GM19351 (cell line): ENCODE measurements around the gene LZTS3.
"Not testable (repeated sequence)": the region's sequence is repeated elsewhere in the genome, so short reads cannot be mapped to it uniquely, and the experiment has no call there.

Source experiments
- ATAC-seq: cut with Tn5 transposase; IDR thresholded peaks from one replicate; pipeline ENCODE4 v1.9.1; 2021; ENCODE audit warnings: mild to moderate bottlenecking, moderate library complexity; ENCODE audit not compliant: unreplicated experiment

Gene LZTS3

DNA sequence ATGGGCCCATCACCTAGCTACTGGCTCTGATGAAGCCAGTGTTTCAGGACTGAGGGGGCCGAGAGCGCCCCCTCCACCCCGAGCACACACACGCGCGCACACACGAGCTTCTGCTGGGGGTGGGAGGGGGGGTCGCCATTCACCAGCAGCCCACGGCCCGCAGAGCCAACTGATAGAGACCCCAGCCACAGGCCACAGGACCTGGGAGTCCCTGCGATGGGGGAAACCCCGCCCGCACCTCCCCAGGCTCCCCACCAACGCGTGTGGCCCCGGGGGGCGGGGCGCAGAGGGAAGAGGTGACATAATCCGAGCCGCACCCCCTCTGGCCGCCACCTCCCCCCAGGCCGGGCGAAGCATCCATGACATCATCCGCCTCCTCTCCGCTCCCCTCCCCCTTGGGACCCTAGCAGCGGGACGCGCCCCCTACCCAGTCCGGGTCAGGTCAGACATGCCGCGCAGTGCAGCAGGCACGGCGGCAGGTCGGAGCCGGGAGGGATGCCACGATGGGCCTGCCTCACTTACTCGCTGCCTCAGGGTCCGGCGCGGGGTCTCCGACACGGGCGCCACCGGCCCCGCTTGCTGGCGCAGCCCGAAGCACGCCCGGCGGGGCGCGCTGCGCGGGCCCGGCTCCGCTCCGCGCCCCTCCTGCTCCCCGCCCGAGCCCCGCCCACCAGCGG is at the start of gene LZTS3:
Gene LZTS3 (minus strand): TSS at position 617 of the 677 bp plus-strand sequence. CDS start 6,386 bp downstream, outside the sequence.
- ATAC-seq, result peak; percentile 65

DNA sequence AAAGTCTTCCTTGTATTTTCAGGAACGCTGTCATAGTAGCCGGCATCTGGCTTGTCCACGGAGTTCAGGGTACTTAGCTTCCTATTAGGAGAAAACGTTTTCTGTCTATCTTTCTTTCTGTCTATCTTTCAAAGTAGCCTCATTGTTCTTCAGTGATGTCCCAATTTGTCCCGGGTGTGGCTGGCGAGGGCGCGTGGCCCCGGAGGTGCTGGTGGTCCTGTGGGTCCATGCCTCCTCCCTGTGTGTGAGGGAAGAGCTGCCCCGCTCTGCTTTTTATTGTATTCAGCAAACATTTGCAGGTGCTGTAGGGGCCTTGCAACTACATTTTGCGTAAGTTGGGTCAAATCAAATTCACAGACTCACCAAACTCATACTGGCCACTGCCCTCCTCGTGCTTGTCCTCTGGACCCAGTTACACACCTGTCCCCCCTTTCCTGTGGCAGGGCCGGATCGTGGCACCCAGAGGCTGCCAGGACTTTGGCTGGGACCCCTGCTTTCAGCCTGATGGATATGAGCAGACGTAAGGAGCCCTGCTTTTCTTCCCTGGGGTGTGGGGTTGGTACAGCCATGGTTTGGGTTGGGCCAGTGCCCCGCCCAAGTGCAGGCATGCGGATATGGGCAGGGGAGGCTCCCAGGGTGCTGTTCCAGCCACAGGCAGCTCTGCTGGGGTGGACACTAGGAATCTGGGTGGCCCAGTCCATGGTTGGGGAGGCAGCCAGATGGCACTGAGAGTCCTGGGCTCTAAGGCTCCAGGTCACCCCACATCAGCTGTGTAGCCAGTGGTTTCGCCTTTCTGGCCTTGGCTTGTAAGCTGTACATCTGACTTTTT is 48.3 kb upstream of the LZTS3 start:
- ATAC-seq, result no peak

GRCh38 chr20:3218307-3218988 is 45.1 kb upstream of the LZTS3 start:
- ATAC-seq, result no peak

DNA sequence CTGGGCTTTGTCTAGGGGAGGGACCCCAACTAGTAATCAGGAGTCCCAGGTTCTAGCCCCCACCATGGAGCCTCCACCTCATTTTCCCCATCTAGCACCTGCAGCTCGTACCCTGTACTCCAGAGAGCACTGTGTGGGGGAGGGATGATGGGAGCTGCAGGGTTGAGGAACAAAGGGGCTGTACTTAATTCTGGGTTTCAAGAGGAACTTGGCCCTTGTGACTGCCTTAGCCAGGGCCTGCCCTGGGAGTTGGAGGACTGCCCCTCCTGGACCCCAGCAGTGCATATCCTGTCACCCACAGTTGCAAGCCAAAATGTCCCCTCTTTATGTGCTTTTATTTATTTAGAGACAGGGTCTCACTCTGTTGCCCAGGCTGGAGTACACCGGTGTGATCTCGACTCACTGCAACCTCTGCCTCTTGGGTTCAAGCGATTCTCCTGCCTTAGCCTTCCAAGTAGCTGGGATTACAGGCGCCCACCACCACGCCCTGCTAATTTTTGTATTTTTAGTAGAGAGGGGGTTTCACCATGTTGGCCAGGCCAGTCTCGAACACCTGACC is 42.1 kb upstream of the LZTS3 start:
- ATAC-seq, result not testable (repeated sequence)

GRCh38 chr20:3213226-3213625 is 39.9 kb upstream of the LZTS3 start:
- ATAC-seq, result no peak

GRCh38 chr20:3210346-3210745 is 37.0 kb upstream of the LZTS3 start:
- ATAC-seq, result no peak

DNA sequence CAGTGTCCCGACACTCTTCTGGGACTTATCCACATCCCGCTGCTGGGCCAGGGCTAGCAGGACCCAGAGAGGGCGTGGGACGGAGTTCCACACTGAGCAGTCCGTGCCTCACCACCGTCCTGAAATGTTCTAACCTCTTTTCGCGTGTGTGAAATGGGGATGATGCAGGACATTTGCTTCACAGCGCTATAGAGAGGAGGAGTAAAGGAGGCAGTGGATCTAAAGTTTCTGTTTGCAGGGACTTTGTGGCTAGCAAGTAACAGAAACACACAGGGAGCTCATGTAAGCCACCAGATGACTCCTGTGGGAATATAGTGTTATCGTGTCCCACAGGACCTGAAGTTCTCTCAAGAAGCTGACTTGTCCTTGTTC is 36.6 kb upstream of the LZTS3 start:
- no peak for ATAC-seq

DNA sequence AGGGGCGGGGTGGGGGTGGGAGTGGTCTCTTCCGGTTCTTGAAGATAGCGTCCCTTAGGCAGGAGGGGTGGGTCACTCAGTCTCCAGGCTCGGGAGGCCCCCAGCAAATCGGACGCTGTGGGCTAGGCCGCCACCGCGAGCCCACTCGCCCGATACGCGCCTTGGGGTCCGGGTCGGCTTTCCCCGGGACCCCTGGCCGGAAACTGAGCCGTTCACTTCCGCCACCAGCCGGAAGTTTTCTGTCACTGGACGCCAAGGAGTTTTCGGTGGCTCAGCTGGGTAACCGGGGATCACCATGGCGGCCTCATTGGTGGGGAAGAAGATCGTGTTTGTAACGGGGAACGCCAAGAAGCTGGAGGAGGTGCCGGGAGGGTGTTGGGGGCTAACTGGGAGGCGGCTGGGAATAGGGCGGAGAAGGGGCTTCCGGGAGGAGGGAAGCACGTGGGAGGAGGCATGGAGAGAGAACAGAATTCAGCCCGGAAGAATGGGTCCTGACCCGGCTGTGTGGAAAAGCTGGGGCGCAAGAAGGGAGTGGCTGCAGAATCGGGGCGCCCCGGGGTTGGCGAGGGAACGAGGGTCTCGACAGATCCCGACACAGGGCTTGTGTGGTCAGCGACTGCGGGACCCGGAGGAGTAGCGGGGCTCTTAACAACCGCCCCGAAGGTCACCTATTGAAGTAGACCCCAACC is 36.1 kb upstream of the LZTS3 start, which contains the start of gene ITPA:
Gene ITPA (plus strand): TSS at position 242 of the 689 bp plus-strand sequence. CDS start 54 bp downstream, at position 296.
- peak; percentile 52 for ATAC-seq

DNA sequence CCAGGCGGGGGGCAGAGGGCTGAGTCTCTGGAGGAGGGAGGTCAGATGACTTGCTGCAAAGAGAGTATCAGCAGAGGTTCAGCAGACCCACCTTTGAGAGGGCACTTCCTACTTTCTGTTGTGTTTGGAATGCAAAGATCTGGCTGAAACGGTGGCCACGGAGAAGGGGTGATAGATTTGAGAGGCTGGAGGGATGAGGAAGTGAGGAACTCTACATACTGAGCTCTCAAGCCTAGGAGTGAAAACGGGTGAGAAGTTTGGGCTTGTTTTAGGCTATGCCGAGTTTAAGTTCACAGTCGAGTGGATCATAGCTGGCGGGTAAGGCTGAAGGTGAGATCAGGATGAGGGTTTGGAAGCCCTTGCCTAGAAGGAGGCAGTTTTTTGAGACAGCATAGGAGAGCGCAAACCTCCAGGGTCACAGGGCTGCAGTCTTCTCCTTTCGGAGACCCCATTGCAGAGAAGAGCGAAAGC is 35.5 kb upstream of the LZTS3 start:
- ATAC-seq, result peak; percentile 2

- peak; percentile 80 for ATAC-seq
Measured at GRCh38 chr20:3204124-3204794, 30.9 kb upstream of the LZTS3 start, which contains the start of gene DDRGK1. TSS of gene DDRGK1 (minus strand) at chr20:3204682. CDS start at chr20:3204627, 55 bp downstream.

DNA sequence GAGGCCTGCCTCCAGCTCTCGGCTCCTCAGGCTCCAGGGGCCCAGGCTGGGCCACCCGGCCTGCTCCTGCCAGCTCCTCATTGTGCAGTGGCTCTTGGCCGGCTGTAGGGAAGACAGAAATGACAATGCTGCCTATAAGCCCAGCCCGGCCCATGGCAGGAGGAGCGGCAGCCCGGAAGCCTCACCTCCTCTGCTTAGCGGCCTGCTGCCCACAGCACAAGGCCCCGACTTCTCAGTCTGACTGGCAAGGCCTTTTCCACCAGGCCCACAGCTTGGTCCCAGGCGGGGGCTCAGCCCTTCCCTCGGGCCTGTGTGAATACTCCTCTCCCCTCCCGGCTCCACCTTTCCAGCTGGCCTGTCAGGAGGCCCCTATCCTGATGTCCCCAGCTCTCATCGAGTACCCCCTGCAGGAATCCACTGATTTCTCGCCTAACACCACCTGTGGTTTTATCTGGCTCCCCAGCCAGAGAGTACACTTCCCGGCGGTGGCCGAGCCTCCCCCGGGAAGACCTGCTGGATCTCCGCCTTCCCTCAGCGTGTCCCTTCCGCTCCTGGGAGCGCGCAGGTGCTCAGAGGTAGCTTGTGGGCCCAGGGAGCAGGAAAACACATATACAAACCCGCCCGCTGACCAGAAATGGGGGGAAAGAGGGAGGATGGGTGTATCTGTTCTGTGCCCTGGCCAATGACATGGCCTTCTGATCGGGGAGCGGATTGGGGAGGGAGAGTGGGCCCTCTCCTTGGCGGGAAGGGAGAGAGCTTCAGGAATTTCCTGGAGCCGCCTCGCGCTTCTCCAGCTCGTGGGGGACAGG is 30.2 kb upstream of the LZTS3 start:
- ATAC-seq, result peak; percentile 24

DNA sequence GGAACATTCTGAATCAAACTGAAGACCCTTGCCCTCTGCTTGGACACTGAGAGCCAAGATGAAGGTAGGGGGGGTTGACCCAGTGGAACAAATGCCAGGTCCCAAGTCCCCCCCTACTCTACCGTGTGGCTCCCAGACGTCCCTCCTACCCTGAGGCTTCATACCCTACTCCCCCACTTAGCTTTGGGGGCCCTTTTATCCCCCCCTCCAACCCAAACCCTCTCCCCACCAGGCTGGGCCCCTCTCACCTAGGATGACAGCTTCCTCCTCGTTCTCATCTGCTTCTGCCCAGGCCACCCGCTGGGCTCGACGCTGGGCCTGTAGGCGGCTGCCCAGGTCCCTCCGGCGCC is 29.6 kb upstream of the LZTS3 start:
- ATAC-seq, result no peak

GRCh38 chr20:3199976-3200755 is 26.8 kb upstream of the LZTS3 start:
- ATAC-seq, result no peak

DNA sequence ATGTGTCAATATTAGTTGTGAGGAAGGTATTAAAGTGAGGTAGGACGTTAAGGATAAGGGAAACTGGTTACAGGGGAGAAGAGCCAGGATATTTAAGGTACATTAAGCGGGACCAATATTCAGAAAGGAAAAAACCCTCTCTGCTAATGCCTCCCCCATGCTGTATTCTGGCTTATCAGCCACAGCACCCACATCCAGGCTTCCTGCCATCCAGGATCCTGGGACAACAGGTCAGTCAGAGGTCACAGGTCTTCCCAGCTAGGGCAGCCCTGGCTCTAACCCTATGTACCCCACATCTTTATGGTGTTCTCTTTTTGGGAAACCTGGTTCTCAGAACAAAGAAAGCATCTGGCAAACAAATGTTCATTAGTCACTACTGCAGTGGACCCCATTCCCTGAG is 25.9 kb upstream of the LZTS3 start:
- no peak for ATAC-seq

- no peak for ATAC-seq
Measured at GRCh38 chr20:3195590-3196237, 22.4 kb upstream of the LZTS3 start.

DNA sequence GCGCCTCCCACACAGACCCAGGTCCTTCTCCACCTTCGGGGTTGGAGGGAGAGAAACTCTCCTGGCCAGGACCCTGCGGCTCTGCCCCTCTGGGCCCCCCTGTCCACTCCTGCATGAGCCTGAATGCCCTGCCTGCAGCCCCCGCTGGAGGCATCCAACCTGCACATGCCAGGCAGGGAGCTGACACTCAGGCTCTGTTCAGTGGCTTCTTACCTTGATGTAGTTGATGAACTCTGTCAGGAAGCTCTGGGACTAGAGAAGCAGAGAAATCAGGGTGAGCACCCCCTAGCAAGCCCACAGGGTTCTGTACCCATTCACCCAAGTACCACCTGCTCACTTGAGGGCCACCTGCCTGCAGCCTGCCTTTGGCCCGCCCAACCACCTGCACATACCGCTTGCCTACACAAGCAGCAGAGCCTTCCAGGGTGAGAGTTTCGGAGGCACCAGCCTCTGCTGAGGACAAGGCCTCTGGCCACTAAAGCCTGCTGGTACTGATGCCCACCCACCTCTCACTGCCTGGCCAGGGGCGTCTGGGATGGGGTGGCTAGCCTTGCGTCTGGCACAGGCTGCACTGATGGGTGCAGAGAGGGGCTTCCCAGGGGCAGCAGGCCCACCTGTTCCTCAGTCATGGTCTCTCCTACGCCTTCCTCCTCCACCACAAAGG is 21.4 kb upstream of the LZTS3 start:
- ATAC-seq, result no peak
